HPDE6-E6E7 (cell line): Measurements from ENCODE around the gene BBS10.
"Not testable (repeated sequence)": the region's sequence is repeated elsewhere in the genome, so short reads cannot be mapped to it uniquely, and the experiment has no call there.

Experiments
- DNase-seq: peaks from one replicate; pipeline ENCODE4 v3.0.0; 2011; ENCODE audit warnings: missing footprints; ENCODE audit errors: extremely low spot score

BBS10 gene

DNA sequence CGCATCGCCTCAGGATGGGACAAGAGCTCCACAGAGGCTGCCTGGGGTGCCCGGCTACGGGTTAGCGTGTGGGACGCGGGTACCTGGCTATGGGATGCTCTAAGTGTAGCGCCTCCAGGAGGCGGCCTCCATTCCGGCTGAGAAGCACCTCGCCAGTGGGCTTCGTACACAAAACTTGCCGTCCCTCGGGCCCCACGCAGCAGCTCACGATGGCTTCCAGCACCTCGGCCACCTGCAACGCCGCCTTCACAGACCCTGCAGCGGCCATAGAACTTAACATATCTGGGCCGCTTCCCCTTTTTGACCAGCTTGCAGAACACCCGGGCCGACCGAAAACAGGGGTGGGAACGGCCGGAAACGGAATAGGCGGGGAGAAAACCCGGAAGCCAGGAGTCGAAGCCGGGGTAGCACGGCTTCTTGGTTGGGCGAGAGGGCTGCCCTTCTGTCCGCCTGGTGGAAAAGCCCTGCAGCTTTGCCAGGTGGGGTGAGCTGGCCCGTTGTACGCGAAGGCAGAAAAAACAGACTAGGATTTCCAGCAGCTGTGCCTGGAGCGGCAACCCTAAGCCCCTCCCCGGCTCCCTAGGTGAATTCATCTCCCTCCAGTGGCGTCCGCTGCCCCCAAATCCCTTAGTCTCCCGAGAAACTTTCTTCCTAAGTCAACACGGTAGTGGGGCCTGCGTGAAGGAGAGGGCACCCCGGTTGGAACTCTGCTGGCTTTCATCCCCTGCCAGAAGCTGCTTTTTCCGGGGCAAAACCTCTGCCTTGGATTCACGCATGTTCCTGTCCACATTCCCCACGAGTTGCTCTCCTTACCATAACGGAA is at the start of gene BBS10:
Gene BBS10 (minus strand): TSS at position 337 of the 823 bp plus-strand sequence. CDS start 57 bp downstream, at position 280.
- peak; percentile 91 for DNase-seq

- no peak for DNase-seq
Observed at GRCh38 chr12:76391461-76391860, 43.2 kb upstream of the BBS10 start.

DNA sequence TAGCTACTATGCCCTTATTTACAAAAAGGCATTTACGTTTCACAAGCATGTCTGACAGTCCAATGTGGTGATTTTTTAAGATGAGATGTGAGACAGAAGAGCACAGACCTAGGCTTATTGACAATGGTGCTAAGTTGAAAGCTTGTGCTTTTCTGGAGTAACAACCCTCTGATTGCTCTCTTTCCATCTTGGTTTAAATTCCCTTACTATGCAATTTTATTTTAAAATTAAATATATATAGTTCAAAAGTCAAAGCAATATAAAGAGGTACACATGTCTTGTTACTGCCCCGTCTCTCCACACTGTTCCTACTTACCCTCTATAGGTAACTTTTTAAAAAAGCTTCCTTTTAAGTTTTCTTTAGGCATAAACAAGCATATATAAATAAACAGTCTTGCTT is 39.4 kb upstream of the BBS10 start:
- DNase-seq: no peak

- no peak for DNase-seq
Observed at GRCh38 chr12:76384560-76384959, 36.3 kb upstream of the BBS10 start.

GRCh38 chr12:76383988-76384387 is 35.8 kb upstream of the BBS10 start:
- no peak for DNase-seq

GRCh38 chr12:76379261-76379660 is 31.0 kb upstream of the BBS10 start:
- no peak for DNase-seq

DNA sequence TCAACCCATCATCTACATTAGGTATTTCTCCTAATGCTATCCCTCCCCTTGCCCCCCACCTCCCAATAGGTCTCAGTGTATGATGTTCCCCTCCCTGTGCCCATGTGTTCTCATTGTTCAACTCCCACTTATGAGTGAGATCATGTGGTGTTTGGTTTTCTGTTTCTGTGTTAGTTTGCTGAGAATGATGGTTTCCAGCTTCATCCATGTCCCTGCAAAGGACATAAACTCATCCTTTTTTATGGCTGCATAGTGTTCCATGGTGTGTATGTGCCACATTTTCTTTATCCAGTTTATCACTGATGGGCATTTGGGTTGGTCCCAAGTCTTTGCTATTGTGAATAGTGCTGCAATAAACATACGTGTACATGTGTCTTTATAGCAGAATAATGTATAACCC is 28.7 kb upstream of the BBS10 start:
- not testable (repeated sequence) for DNase-seq

- no peak for DNase-seq
Observed at GRCh38 chr12:76375939-76376338, 27.7 kb upstream of the BBS10 start.

GRCh38 chr12:76375470-76375869 is 27.3 kb upstream of the BBS10 start:
- no peak for DNase-seq

- no peak for DNase-seq
Observed at GRCh38 chr12:76374386-76375020, 26.3 kb upstream of the BBS10 start.

GRCh38 chr12:76368230-76368629 is 20.0 kb upstream of the BBS10 start:
- DNase-seq: no peak

DNA sequence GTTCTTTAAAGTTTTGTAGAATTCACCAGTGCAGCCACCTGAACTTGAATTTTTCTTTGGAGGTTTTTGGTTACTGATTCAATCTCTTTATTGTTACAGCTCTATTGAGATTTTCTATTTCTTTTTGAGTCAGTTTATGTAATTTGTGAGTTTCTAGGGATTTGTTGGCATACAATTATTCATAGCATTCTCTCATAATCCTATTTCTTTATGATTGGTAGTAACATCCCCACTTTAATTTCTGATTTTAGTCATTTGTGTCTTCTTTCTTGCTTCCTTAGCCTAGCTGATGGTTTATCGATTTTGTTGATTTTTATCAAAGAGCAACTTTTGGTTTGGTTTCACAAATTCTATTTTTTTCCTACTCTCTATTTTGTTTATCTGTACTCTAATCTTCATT is 17.9 kb upstream of the BBS10 start:
- no peak for DNase-seq

GRCh38 chr12:76364131-76364530 is 15.9 kb upstream of the BBS10 start:
- not testable (repeated sequence) for DNase-seq

- no peak for DNase-seq
Observed at GRCh38 chr12:76360316-76360715, 12.1 kb upstream of the BBS10 start.

DNA sequence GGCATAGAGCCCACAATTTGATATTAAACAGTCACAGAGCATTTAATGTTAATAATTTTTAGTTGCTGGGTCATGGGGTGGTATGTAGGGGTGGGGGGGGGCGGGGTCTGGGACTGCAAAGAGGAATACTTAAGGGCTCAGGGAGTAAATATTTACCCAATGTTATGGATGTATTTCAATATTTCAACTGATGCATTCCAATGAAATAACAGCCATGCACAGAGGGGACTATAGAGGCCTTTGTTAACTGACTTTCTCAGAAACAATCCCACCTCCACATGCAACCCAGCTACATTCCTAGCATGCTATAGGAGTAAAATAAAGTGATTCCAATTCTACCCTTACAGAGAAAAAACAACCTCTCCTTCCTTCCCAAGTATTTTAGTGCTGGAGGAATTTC is 7.9 kb upstream of the BBS10 start:
- no peak for DNase-seq

GRCh38 chr12:76346798-76347420 is 1.3 kb downstream of the BBS10 start:
- peak; percentile 34 for DNase-seq

DNA sequence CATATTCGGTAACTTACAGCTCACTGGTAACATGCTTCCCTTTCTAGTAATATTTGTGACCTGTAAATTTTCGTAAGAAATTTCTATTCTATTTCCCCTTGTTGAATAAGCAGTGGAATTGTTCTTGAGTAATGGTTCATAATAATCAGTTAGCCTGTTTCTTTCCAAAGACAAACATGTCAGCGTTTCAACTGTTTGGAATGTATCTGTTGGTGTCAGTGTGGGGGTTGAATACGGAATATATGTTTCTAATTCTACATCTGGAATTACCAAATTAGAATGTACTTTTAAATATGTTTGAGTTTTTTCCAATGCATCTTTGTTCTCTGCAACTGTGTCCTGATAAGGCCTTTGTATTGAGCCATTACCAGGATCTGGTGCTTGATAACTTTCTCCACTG is 2.0 kb downstream of the BBS10 start:
- no peak for DNase-seq

- DNase-seq: no peak
Observed at GRCh38 chr12:76345569-76345968, 2.6 kb downstream of the BBS10 start.

- DNase-seq: no peak
Observed at GRCh38 chr12:76341436-76342030, 6.7 kb downstream of the BBS10 start.

DNA sequence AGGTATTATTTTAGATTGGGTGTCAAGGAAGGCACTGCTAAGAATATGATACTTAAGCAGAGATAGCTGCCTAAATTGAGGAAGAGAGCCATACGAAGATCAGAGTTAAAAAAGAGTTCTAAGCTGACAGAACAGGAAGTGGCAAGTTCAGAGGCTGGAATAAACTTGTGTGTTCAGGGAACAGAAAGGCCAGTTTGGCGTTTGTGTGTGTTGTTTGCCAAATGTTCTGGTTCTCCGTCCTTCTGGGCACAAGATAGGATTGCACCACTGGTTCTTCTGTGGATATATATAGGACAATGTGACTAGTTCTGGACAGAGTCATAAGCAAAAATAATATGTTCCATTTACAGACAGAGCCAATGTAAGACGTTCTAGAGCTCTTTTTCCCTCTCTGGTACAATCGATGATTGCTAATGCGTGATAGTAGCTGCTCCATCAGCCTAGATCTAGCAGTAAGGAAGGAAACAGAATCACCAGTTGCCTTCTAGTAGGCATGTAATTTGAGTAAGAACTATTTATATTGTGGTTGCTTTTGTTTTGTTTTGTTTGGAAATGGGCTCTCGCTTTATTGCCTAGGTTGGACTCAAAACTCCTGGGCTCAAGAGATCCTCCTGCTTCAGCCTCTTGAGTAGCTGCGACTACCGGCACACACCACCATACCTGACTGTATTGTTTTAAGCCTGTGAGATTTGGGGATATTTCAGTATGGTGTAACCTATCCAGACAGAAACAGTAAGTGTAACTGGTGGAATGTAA is 7.4 kb downstream of the BBS10 start:
- DNase-seq: no peak

DNA sequence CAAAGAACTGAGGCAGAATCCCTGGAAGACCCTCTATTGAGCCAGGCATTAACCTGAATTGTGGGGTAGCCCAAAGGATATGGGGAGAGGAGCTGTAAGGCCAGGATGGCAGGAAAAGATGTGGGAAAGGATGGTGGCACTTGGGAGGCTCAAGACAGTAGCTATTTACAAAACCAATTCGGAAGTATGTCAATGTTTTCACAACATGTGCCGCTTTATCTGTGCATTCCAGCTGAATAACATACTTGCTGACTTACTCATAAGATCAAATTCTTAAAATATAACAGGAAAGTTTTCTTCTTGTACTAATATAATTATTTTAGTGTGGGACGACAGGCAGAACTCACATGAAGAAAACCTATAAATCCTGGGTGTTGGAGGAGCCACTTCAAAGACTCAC is 10.6 kb downstream of the BBS10 start:
- DNase-seq: no peak

- DNase-seq: no peak
Observed at GRCh38 chr12:76332606-76333005, 15.6 kb downstream of the BBS10 start.
